Middle frontal gyrus (tissue), 1 donor: ENCODE measurements around the gene MAPK1.
"Not testable (repeated sequence)": the region's sequence is repeated elsewhere in the genome, so short reads cannot be mapped to it uniquely, and the experiment has no call there.

Source experiments
- DNase-seq: peaks from one replicate; pipeline ENCODE4 v3.0.0-alpha.2; 2015; ENCODE audit warnings: low spot score; ENCODE audit errors: extremely low spot score

The MAPK1 gene

DNA sequence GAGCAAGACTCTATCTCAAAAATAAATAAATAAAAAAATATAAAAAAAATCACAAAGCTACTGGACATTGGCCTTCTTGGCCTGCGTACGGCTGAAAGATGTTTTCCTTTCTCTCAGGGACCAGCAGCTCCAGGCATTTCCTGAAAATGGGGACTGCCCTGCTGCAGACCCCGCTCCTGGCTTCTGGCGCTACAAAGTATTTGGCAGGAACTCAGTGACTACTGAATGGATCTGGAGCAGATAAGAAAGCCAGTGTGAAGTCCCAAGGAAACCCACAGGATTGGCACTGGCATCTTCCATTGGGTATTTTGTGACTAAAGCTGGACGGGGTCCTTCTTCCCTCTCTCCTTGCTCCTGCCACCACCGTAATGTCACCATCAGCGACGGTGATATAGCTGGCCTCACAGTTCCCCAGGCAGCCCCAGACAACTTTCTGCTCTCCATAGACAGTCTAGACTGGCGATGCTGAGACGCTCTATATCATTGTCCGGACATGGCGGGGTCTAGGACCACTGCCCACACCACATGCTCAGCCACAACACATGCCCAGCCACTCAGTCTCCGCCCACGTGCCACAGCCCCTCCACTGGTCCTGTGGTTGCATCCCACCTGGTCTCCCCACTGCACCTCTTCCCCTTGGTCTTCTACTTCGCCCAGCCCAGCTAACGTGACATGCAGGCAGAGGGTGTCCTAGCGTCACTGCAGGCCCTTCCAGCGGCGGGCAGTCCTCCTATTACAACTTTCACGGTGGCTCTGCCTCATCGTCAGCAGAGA lies 109.2 kb downstream of the MAPK1 start:
- no peak for DNase-seq

DNA sequence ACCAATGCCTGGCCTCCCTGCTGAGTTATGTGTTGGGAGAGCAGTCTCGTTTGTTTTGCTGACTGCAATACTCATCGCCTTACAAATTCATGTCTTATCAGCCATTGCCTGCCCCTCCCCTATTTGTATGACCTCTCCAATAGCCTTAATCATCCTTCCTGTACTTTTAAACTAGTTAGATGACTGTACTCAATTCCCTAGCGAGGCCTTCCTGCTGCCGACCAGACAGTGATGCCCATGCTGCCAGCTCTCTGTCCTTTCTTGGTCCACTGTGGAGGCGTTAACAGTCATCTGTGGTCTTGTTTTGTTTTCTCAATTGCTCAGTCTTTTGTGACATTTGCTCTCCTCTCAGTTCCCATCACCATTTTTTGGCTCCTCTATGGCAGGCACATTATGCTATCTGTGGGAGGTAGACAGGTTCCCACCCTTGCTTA lies 111.6 kb downstream of the MAPK1 start:
- DNase-seq, result no peak

DNA sequence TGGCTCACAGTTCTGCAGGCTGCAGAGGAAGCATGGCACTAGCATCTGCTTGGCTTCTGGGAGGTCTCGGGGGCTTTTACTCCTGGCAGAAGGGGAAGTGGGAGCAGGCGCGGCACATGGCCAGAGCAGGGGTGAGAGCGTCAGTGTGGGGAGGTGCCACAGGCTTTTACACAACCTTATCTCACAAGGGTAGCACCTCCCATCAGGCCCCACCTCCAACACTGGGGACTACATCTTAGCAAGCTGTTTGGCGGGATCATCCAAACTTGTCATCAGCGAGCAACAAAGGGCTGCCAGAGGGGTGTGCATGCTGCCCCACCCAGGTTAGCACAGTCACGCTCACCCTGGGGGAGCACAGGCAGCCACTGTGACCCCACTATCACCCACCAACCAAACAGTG lies 112.9 kb downstream of the MAPK1 start:
- DNase-seq, result no peak

DNA sequence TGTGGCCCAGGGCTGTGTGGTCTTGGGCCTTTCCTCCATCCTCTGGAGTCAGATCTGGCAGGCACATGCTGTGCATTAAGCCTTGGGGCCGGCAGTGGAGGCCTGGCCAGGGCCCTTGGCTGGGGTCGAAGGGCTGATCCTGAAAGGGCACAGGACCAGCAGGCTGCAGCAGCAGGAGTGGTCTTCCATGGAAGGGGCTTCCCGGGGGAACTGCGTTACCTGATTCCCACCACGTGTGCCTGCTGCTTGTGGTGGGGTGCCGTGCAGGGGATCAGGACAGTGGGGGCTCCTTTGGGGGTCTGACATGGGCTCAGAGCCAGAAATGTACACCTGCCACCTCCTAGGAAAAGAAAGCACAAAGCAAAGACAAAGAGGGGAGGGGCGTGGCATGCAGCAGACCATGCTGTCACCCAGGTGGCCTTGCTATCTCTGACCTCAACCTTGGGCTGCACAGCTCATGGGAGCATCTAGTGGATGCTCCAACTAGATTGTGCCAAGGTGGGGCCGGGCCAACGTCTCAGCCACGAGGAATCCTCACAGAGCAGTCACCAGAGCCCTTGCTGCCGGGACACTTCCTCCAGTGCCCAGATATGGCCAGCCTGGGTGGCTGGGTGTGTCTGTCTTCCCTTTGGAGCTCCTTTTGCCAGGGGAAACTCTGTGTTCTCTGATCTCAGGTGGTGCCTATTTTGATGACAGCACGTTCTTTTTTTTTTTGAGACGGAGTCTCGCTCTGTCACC lies 113.9 kb downstream of the MAPK1 start:
- DNase-seq, result no peak

DNA sequence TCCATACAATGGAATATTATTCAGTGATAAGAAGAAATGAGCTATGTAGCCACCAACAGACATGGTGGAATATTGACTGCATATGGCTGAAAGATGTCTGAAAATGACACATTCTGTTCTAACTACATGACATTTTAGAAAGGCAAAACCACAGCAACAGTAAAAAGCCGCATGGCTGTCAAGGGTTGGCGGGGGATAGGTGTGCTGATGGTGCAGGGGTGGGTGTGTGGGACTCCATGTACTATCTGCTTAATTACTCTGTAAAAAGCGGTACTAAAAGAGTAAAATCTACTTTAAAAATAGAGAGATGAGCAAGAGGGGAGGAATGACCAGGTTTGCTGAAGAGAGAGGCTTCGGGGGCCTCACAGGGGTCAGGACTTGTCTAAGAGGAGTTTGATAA lies 115.2 kb downstream of the MAPK1 start:
- no peak for DNase-seq

DNA sequence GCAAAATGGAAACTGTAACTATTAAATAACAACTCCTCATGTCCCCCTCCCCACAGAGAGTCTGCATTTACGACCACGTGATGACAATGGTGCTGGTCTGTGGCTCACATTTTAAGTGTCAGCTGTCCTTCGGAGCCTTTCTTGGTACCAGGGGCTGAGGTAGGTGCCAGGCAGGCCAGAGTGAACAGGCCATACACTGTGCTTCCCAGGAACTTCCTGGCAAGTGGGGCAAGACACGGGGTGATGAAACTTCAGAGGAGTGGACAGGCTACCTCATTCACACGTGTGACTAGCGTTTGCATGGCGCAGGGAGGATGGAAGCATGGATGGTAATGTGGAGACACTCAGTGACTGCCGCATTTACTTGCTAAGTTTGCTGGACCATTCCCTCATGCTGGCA lies 121.5 kb downstream of the MAPK1 start:
- no peak for DNase-seq

DNA sequence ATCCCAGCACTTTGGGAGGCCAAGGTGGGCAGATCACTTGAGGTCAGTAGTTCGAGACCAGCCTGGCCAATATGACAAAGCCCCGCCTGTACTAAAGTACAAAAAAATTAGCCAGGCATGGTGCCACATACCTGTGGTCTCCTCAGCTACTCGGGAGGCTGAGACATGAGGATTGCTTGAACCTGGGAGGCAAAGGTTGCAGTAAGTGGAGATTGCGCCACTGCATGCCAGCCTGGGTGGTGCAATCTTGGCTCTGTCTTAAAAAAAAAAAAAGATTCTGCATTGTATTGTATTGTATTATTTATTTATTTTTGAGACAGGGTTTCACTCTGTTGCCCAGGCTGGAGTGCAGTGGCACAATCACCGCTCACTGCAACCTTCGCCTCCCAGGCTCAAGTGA lies 122.5 kb downstream of the MAPK1 start:
- DNase-seq, result not testable (repeated sequence)

DNA sequence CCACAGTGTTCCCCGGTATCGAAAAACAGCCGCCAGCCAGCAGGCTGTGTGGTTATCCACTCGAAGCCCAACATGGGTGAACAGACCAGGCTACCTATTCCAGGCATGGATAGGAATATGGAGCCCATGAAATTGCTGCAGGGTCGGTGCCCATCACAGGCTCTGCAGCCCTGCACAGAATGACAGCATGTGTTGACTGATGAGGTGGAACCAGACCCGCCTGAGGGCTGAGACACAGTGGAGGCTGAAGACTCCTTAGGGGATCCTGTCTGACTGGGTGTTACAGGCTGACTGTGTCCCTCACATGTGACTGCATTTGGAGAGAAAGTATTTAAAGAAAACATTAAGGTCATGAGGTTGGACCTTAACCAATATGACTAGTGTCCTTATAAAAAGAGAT lies 125.7 kb downstream of the MAPK1 start:
- DNase-seq, result no peak

DNA sequence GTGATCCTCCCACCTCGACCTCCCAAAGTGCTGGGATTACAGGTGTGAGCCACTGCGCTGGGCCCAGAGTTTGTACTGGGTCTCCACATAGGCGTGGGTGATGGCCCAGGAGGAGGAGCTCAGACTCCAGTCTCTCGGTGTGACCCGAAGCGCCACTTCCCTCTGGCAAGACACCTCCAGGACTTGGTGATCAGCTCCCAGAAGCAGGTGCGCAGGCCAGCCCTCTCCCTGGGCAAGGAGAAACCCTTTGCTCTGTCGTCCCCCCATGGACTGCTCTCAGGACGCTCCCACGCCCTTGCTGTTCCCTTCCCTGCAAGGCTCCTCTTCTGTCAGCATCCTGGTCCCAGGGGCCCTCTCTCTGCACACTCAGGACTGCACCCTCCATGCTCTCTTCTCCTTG lies 126.4 kb downstream of the MAPK1 start:
- DNase-seq, result no peak

DNA sequence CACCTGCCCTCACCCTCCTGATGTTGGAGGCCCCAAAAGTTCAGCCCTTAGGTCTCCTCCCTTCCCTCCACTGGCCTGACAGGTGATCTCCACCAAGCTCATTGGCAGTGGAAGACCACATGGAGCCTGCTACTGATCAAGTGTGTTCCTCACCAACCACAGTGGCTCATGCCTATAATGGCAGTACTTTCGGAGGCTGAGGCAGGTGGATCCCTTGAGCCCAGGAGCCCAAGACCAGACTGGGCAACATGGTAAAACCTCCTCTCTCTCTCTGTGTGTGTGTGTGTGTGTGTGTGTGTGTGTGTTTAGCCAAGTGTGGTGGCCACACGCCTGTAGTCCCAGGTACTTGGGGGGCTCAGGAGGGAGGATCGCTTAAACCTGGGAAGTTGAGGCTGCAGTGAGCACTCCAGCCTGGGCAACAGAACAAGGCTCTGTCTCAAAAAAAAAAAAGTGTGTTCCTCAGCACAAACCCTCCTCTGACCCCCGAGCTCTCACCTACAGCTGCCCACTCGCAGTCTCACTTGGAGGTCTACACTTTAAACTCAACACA lies 127.5 kb downstream of the MAPK1 start:
- no peak for DNase-seq

DNA sequence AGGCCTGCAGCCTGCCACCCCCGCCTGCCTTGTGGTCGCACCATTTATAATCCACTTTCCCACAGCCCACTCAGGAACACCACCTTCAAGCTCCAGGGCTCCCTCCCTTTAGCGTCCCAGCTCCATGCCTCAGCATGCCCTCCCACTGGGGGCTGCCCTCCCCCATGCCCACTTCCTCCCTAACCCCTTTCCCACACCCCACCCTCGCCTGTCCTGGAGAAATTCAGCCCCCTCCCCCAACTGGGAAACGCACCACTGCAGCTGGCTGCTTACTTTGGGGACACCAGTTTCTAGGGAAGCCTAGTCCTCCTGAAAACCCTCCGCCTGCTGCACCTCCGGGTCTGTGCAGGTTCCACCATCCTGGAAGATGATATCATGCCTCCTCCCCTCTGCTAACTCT lies 128.5 kb downstream of the MAPK1 start:
- DNase-seq, result no peak

DNA sequence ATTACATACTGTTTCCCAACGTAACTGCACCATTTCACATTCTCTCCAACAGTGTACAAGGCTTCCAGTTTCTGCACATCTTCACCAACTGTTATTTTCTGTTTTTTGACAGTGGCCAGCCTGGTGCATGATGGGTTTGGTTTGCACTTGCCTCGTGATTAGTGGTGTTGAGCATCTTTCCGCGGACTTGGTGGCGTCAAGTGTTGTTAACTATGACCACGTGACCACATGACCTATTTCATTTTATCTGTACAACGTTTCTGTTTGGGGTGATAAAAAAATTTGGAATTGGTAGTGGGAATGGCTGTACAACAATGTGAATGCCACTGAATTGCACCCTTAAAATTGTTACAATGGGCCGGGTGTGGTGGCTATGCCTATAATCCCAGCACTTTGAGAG lies 129.4 kb downstream of the MAPK1 start:
- no peak for DNase-seq

DNA sequence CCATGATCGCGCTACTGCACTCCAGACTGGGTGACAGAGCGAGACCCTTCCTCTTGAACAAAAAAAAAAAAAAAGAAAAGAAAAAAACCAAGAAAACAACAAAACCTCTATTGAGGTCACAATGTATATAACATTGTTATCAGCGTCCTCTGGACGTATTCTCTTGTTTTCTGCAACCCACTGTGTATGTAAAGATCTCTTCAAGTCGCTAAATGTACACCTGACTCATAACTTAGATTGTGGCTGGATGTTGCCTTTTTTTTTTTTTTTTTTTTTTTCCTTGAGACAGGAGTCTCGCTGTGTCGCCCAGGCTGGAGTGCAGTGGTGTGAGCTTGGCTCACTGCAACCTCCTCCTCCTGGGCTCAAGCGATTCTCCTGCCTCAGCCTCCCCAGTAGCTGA lies 130.5 kb downstream of the MAPK1 start:
- no peak for DNase-seq

DNA sequence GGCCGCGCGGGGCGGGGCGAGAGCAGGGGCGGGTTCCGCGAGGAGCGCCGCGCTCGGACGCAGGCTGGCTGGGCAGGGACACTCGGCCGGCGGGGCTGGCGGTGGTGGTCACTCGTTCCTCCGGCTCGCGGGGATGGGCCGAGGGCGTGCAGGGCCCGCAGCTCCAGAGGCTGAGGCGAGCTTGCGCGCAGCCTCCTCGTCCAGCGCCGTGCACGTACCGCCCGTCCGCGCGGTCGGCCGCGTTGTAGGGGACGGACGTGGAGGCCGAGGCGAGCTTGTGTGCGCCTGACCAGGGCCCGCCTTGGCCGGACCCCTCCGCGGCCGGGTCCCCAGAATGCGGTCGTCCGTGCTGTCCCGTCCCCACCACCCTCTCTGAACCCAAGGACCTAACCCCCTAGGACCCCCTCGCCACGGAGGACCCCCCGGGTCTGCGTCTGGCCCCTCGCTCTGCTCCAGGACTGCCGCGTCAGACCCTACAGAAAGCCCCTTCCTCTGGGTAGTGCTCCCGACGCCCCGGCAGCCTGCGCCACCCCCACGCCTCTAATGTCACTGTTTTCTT lies 131.3 kb downstream of the MAPK1 start:
- DNase-seq, result no peak

DNA sequence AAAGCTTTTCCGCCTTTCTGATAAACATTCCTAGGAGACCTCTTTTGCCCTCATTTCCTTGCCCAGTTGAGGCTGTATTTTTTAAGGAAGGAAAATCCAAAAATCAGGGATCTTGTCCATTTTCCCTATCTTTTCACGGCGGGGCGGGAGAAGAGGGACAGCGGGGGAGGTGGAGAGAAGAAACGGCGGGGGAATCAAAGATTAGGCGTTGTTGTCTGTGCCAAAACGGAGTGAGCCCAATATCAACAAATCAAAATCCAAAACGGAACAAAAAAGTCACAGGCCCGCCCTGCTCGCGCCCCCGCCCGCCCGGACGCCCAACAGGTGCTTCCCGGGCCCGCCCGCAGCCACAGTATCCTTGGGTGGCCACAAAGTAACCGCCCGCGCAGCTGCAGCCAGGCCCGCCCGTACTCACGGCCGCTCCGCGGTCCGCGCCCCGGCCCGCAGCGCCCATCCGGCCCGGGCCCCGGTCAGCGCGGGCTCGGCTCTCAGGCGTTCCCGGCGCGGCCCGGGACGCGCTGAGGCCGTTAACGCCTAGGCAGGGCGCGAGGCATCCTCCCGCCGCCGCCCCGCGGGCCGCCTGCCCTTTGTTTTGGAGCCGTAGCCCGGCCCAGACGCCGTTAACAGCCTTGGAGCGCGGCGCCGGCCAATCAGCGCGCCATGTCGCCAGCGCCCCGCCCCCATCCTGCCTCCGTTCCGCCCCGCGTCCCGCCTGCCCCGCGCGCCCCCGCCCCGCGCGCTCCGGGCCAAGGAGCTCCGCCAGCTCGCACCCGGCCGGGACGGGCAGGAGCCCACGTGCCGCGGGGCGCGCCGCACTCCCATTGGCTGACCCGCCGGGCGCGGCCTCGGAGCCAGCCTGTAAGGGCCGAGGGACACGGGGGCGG lies 132.0 kb downstream of the MAPK1 start, which contains the start of gene YPEL1:
Gene YPEL1 (minus strand): TSS at position 595 of the 884 bp plus-strand sequence. CDS start 25,050 bp downstream, outside the sequence.
- peak; percentile 95 for DNase-seq

DNA sequence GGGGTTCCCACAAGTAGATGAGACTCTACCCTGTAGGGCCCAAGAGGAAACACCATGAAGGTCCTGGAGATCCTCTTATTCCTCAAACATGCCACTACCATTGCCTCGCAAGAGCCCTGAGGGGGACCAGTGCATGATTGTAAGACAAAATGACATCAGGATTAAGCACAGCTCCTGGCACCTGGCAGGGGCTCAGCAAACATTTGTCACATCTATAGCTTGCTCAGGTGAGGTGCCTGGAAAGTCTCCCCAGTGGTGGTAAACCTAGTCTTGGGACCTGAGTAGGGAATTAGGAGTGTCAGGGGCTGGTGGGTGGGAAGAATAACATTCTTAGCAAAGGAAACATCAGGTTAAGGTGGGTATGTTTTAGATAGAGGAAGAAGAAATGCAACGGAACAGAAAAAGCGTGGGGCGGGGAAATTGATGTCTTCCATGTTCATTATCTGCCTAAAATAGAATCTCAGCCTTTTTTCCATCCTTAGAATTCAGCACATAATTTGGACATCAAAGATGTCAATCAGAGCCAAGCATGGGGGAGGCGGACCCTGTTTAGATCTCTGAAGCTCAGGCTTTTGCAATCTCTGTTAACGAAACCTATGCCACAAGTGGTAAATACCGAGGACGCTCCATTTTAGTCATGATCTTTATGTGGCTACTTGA lies 132.8 kb downstream of the MAPK1 start:
- no peak for DNase-seq

DNA sequence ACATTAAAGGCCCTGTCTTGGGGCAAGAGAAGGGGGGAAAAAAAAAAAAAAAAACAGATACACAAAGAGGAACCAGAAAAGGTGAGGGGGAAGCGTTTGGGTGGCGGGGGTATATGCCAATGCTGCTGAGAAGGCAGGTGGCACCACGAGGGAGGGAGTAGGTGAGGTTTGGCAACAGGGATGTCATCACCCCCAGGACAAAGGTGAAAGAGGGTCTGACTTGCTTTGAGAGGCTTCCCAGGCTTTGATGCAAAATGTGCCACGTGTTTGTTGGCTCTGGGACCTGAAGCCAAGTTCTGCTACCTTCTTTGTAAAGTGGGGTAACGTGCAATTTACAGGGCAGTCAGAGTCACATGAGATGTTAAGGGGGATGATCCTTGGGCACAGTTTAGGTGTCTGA lies 135.9 kb downstream of the MAPK1 start:
- no peak for DNase-seq

DNA sequence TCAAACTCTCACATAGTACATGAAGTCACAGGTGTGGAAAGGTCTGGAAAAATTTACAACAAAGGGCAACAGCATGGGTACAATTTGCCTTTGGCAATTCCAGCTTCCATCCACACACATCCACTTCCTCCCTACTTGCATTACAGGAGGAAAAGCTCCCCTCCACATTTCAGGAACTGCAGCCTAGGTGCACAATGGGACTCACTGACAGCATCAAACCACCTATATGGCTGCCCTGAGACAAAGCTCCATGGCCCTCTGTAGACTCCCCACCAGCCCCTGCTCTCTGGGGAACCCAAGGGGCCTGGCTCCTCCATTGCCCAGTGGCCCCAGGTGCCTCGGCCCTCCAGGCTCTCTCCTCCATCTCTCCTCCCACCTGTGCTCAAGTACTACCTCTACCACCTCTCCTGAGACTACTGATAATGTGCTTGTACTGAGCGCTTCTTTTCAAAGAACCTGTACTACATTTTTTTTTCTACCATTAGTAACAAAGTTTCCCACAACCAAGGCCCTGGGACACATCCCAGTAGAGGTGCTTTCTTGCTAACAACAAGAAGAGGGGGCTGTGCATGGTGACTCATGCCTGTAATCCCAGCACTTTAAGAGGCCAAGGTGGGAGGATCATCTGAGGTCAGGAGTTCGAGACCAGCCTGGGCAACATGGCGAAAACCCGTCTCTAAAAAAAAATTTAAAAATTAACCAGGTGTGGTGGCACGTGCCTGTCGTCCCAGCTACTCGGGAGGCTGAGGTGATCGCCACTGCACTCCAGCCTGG lies 136.7 kb downstream of the MAPK1 start:
- DNase-seq, result no peak

DNA sequence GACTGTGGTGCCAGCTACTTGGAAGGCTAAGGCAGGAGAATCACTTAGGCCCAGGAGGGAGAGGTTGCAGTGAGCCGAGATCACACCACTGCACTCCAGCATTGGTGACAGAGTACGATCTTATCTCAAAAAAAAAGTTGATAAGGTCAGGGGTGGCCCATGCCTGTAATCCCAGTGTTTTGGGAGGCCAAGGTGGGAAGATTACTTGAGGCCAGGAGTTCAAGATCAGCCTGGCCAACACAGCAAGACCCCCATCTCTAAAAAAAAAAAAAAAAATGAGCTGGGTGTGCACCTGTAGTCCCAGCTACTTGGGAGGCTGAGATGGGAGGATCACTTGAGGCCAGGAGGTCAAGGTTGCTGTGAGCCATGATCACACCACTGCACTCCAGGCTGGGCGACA lies 138.3 kb downstream of the MAPK1 start:
- not testable (repeated sequence) for DNase-seq

DNA sequence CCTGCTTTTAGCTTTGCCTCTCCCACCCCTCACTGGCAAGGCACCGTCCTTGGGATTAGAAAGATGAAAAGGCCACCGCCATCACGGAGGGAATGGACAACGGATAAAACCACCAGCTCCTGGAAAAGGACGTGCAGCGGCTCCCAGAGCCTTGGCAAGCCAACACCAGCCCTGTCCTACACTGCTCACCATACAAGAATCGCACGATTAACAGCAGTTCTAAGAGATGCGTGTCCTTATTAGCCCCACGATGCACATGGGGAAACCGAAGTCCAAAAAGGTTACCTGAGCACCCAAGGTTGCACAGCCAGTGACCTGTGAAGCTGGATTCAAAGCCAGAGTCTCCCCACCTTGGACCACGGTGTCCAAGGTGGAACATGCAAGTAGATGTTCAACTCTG lies 139.2 kb downstream of the MAPK1 start:
- no peak for DNase-seq
